ENCODE measurements around the gene POLR1A.

POLR1A gene

GRCh38 chr2:85987266-85988174, 118.2 kb downstream of the POLR1A start:
- H3K27ac ChIP-seq: no peak overlapping the region
- H3K4me3 ChIP-seq (IDR thresholded peaks at IDR 0.05; ENCODE audit: insufficient read depth, low read depth, low read length): no peak overlapping the region
- TF ChIP-seq CTCF (conservative IDR thresholded peaks at IDR 0.05; ENCODE audit: low read depth, low read length): no peak
- H2AFZ ChIP-seq (ENCODE audit: low read depth): no peak overlapping the region
- no peaks in the 10 kb centered on the region for H3K27me3 ChIP-seq (ENCODE audit: insufficient read depth, low read depth)
- no peak overlapping the region for H3K9ac ChIP-seq
- H3K79me2 ChIP-seq (ENCODE audit: insufficient read depth, low read depth): no peaks in the 10 kb centered on the region
- no peaks in the 10 kb centered on the region for H3K36me3 ChIP-seq (ENCODE audit: insufficient read depth)
- peaks cover 39% of the 10 kb centered on the region for H3K4me1 ChIP-seq (ENCODE audit: low read depth, poor library complexity, severe bottlenecking)
- H4K20me1 ChIP-seq (ENCODE audit: insufficient read depth): no peaks in the 10 kb centered on the region
- no peak overlapping the region for H3K4me2 ChIP-seq

DNA sequence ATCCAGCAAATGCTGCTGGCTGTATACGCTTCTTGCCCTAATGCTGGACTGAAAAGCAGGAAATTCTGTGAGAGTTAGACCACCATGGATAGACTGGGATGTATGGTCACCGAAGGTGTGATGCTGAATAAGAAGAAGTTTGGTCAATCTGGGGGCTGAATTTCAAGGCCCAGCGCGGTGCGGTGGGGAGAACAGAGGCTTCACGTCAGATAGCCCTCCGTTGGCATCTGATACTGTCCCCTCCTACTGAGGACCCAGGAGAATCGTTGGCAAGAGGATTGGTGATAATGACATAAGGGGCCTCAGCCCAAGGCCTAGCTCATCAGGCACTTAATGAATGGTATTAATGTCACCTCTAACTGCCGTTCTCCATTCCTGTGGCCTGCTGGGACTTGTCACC, 119.6 kb downstream of the POLR1A start:
- Histone ChIP-seq H2AFZ (ENCODE audit: low read depth) (no peak overlapping the region), H3K9ac (no peak overlapping the region), H3K4me2 (no peak overlapping the region), H3K4me3 (IDR thresholded peaks at IDR 0.05; ENCODE audit: insufficient read depth, low read depth, low read length) (no peak overlapping the region), H3K36me3 (ENCODE audit: insufficient read depth) (no peaks in the 10 kb centered on the region), H3K27me3 (ENCODE audit: insufficient read depth, low read depth) (no peaks in the 10 kb centered on the region), H3K79me2 (ENCODE audit: insufficient read depth, low read depth) (no peaks in the 10 kb centered on the region), H3K4me1 (ENCODE audit: low read depth, poor library complexity, severe bottlenecking) (peaks cover 25% of the 10 kb centered on the region), H4K20me1 (ENCODE audit: insufficient read depth) (no peaks in the 10 kb centered on the region), H3K27ac (no peak overlapping the region)
- no peak for TF ChIP-seq CTCF (conservative IDR thresholded peaks at IDR 0.05; ENCODE audit: low read depth, low read length)

DNA sequence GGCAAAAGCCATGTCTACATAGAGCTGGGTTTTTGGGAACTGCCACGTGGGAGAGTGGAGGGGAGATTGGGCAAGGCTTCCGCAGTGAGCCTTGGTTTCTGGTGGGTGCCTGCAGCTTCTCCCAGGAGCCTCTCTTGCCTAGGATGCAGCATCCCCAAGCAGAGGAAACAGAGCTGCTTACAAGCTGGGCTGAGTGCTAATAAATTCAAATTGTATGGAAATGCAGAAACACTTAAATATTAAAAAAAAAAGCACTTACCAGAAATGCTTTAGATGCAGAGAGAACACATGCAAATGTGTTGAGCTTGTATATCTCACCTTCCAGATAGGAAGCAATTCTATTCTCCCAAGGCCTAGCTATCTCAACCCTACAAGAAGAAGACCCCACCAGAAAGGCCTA, 120.9 kb downstream of the POLR1A start:
- Histone ChIP-seq H4K20me1 (ENCODE audit: insufficient read depth) (no peaks in the 10 kb centered on the region), H2AFZ (ENCODE audit: low read depth) (no peak overlapping the region)

DNA sequence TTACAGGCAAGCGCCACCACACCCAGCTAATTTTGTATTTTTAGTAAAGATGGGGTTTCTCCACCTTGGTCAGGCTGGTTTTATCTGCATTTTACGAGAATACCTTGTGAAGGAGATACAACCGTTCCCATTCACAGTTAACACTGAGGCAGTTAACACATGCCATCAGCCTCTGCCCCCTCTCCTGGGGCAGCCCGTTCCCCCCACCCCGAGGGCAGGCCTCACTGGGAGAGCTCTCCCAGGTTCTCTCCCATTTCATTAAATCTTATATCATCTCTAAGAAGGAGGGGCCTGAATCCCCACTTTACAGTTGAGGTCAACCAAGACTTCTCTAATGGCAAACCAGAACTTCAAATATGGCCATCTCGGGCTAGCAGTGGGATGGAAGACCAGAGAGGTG, 121.9 kb downstream of the POLR1A start:
- Histone ChIP-seq H2AFZ (ENCODE audit: low read depth) (no peak overlapping the region), H3K9ac (no peak overlapping the region), H3K36me3 (ENCODE audit: insufficient read depth) (no peaks in the 10 kb centered on the region), H3K4me1 (ENCODE audit: low read depth, poor library complexity, severe bottlenecking) (peaks cover 14% of the 10 kb centered on the region), H4K20me1 (ENCODE audit: insufficient read depth) (no peaks in the 10 kb centered on the region), H3K4me3 (IDR thresholded peaks at IDR 0.05; ENCODE audit: insufficient read depth, low read depth, low read length) (no peak overlapping the region), H3K79me2 (ENCODE audit: insufficient read depth, low read depth) (no peaks in the 10 kb centered on the region), H3K27me3 (ENCODE audit: insufficient read depth, low read depth) (no peaks in the 10 kb centered on the region), H3K27ac (no peak overlapping the region), H3K4me2 (no peak overlapping the region)
- TF ChIP-seq CTCF (conservative IDR thresholded peaks at IDR 0.05; ENCODE audit: low read depth, low read length): no peak

More for the DNA sequence above, 120.9 kb downstream of the POLR1A start:
- Histone ChIP-seq H3K4me2 (no peak overlapping the region), H3K4me1 (ENCODE audit: low read depth, poor library complexity, severe bottlenecking) (peaks cover 12% of the 10 kb centered on the region), H3K36me3 (ENCODE audit: insufficient read depth) (no peaks in the 10 kb centered on the region), H3K9ac (no peak overlapping the region), H3K4me3 (IDR thresholded peaks at IDR 0.05; ENCODE audit: insufficient read depth, low read depth, low read length) (no peak overlapping the region), H3K27me3 (ENCODE audit: insufficient read depth, low read depth) (no peaks in the 10 kb centered on the region), H3K79me2 (ENCODE audit: insufficient read depth, low read depth) (no peaks in the 10 kb centered on the region), H3K27ac (no peak overlapping the region)
- no peak for TF ChIP-seq CTCF (conservative IDR thresholded peaks at IDR 0.05; ENCODE audit: low read depth, low read length)
